ENCODE results near the gene DOCK10. TPM values are rescaled to one million over a fixed set of nuclear protein-coding genes. Genes with fewer than 3 reads are reported as not detected.

The DOCK10 gene
- total RNA-seq, 1 experiment from 2014 or later, result 2.9 TPM

GRCh38 chr2:224968051-224968450 lies 74.2 kb downstream of the DOCK10 start:
- no peaks in the 10 kb centered on the region for H3K9me3 Mint-ChIP-seq
- no peak overlapping the region for H3K4me3 Mint-ChIP-seq
- H3K36me3 Mint-ChIP-seq, result no peaks in the 10 kb centered on the region
- TF ChIP-seq IRF1 (CRISPR knock-in tag; IDR thresholded peaks at IDR 0.05), result no peak
- ChIA-PET POLR2A (no interaction called here), CTCF (interaction anchor here (0.5 kb wide), 1 partner anchor 185 kb away, joined by 3 read pairs; no protein-coding TSS in a partner anchor)
- H3K4me1 Mint-ChIP-seq, result peaks cover 3% of the 10 kb centered on the region; the same call in 1 of the 2 replicates
- no peaks in the 10 kb centered on the region for H3K27me3 Mint-ChIP-seq (ENCODE audit: low read depth)
- no peak for DNase-seq (ENCODE audit: low spot score)
- no peak overlapping the region for H3K27ac Mint-ChIP-seq
- no peak for ATAC-seq

- Mint-ChIP-seq H3K9me3 (no peaks in the 10 kb centered on the region), H3K36me3 (no peaks in the 10 kb centered on the region), H3K4me1 (peaks cover 3% of the 10 kb centered on the region; the same call in 1 of the 2 replicates), H3K27ac (no peak overlapping the region), H3K4me3 (no peak overlapping the region), H3K27me3 (ENCODE audit: low read depth) (no peaks in the 10 kb centered on the region)
- ATAC-seq, result no peak
- CTCF ChIA-PET, result no interaction called here
- no peak for DNase-seq (ENCODE audit: low spot score)
- TF ChIP-seq ZNF512 (CRISPR knock-in tag; IDR thresholded peaks at IDR 0.05; ENCODE audit: borderline replicate concordance) (no peak), MLX (CRISPR knock-in tag; IDR thresholded peaks at IDR 0.05) (no peak), JUN (CRISPR knock-in tag; IDR thresholded peaks at IDR 0.05) (no peak), E2F4 (CRISPR knock-in tag; IDR thresholded peaks at IDR 0.05; ENCODE audit: borderline replicate concordance, low read depth) (no peak), STAT6 (CRISPR knock-in tag; conservative IDR thresholded peaks at IDR 0.05; ENCODE audit: low read depth) (no peak), NR1H2 (CRISPR knock-in tag; IDR thresholded peaks at IDR 0.05) (no peak), ZNF425 (CRISPR knock-in tag; conservative IDR thresholded peaks at IDR 0.05) (no peak), CREM (CRISPR knock-in tag; IDR thresholded peaks at IDR 0.05) (no peak), CBFB (CRISPR knock-in tag; IDR thresholded peaks at IDR 0.05; ENCODE audit: low read depth) (no peak), ZNF263 (CRISPR knock-in tag; IDR thresholded peaks at IDR 0.05; ENCODE audit: low read depth) (no peak), ZBTB21 (CRISPR knock-in tag; IDR thresholded peaks at IDR 0.05; ENCODE audit: borderline replicate concordance) (no peak), ARID4B (CRISPR knock-in tag; IDR thresholded peaks at IDR 0.05; ENCODE audit: borderline replicate concordance) (no peak), ZNF416 (CRISPR knock-in tag; IDR thresholded peaks at IDR 0.05) (no peak), GRHL2 (CRISPR knock-in tag; IDR thresholded peaks at IDR 0.05; ENCODE audit: insufficient replicate concordance, severe bottlenecking) (no peak), ZNF317 (CRISPR knock-in tag; IDR thresholded peaks at IDR 0.05; ENCODE audit: borderline replicate concordance, low read depth) (no peak), IRF1 (CRISPR knock-in tag; IDR thresholded peaks at IDR 0.05) (no peak), ZNF396 (CRISPR knock-in tag; IDR thresholded peaks at IDR 0.05; ENCODE audit: borderline replicate concordance) (no peak), OVOL2 (CRISPR knock-in tag; IDR thresholded peaks at IDR 0.05; ENCODE audit: borderline replicate concordance) (no peak), JAZF1 (CRISPR knock-in tag; IDR thresholded peaks at IDR 0.05) (no peak)
- POLR2A ChIA-PET, result interaction anchor here (0.7 kb wide), 1 partner anchor 358 kb away, joined by 4 read pairs; no protein-coding TSS in a partner anchor
Measured at GRCh38 chr2:224966613-224967012, 75.7 kb downstream of the DOCK10 start.
